ENCODE results near the gene ICAM5.

The ICAM5 gene

GRCh38 chr19:10254244-10254643, 35.5 kb upstream of the ICAM5 start:
- no peak for TF ChIP-seq CTCF (conservative IDR thresholded peaks at IDR 0.05; ENCODE audit: low read length)
- no peak for DNase-seq (ENCODE audit: low read depth)
- H3K4me3 ChIP-seq (ENCODE audit: low read length) = no peak overlapping the region

GRCh38 chr19:10255358-10255757, 34.4 kb upstream of the ICAM5 start:
- no peak for TF ChIP-seq CTCF (conservative IDR thresholded peaks at IDR 0.05; ENCODE audit: low read length)
- H3K4me3 ChIP-seq (ENCODE audit: low read length) = no peak overlapping the region
- DNase-seq (ENCODE audit: low read depth) = no peak

GRCh38 chr19:10256551-10256950, 33.2 kb upstream of the ICAM5 start:
- no peak for DNase-seq (ENCODE audit: low read depth)
- no peak overlapping the region for H3K4me3 ChIP-seq (ENCODE audit: low read length)
- no peak for TF ChIP-seq CTCF (conservative IDR thresholded peaks at IDR 0.05; ENCODE audit: low read length)

- DNase-seq (ENCODE audit: low read depth) = no peak
- H3K4me3 ChIP-seq (ENCODE audit: low read length) = no peak overlapping the region
- no peak for TF ChIP-seq CTCF (conservative IDR thresholded peaks at IDR 0.05; ENCODE audit: low read length)
Observed at GRCh38 chr19:10256970-10257615, 32.7 kb upstream of the ICAM5 start.

GRCh38 chr19:10258080-10258710, 31.6 kb upstream of the ICAM5 start:
- H3K4me3 ChIP-seq (ENCODE audit: low read length) = no peak overlapping the region
- DNase-seq (ENCODE audit: low read depth) = no peak
- TF ChIP-seq CTCF (conservative IDR thresholded peaks at IDR 0.05; ENCODE audit: low read length) = no peak

GRCh38 chr19:10259162-10259905, 30.4 kb upstream of the ICAM5 start:
- DNase-seq (ENCODE audit: low read depth) = peak; percentile 79
- no peak overlapping the region for H3K4me3 ChIP-seq (ENCODE audit: low read length)
- TF ChIP-seq CTCF (conservative IDR thresholded peaks at IDR 0.05; ENCODE audit: low read length) = peak; percentile 73

Data from AG10803 (cell line).